DND-41 (cell line): ENCODE measurements around the gene PLEKHG1.

Experiments
- ATAC-seq: fragments of 200-7000 bp; cut with Tn5 transposase; 3 replicates; pipeline ENCODE4 v1.9.1; 2021; ENCODE audit warnings: low read depth; ENCODE audit not compliant: insufficient read depth
- DNase-seq: peaks from one replicate; pipeline ENCODE4 v3.0.0-alpha.2; 2020
- H2AFZ ChIP-seq: 2 replicates; pipeline ENCODE4 v1.6.0; 2012; ENCODE audit warnings: low read depth, low read length
- H3K27ac ChIP-seq: 2 replicates; pipeline ENCODE4 v1.5.1; 2012; ENCODE audit warnings: low read length, inconsistent platforms
- H3K27me3 ChIP-seq: fragments of 200-600 bp; sonication (generic); 2 replicates; pipeline ENCODE4 v1.6.0; 2012; ENCODE audit warnings: low read length, mild to moderate bottlenecking, inconsistent platforms; ENCODE audit not compliant: insufficient read depth, poor library complexity
- H3K36me3 ChIP-seq: 2 replicates; pipeline ENCODE4 v1.5.1; 2012; ENCODE audit warnings: low read length, inconsistent platforms; ENCODE audit not compliant: insufficient read depth
- H3K4me1 ChIP-seq: 2 replicates; pipeline ENCODE4 v1.5.1; 2012; ENCODE audit warnings: mild to moderate bottlenecking, low read length; ENCODE audit not compliant: insufficient read depth
- H3K4me2 ChIP-seq: 2 replicates; pipeline ENCODE4 v1.6.0; 2012; ENCODE audit warnings: mild to moderate bottlenecking, moderate library complexity, low read length, inconsistent platforms; ENCODE audit not compliant: insufficient read depth
- H3K4me3 ChIP-seq, 2 experiments: fragments of 200-600 bp in 1 of 2; shearing (Covaris generic) in 1 of 2; 2 replicates each; pipeline ENCODE4 v1.5.1; 2012 to 2016; ENCODE audit warnings: inconsistent platforms in 2 of 2, low read length in 2 of 2, mild to moderate bottlenecking in 2 of 2, low read depth in 1 of 2, moderate library complexity in 1 of 2
- H3K79me2 ChIP-seq: 2 replicates; pipeline ENCODE4 v1.6.0; 2012; ENCODE audit warnings: low read length, inconsistent platforms; ENCODE audit not compliant: insufficient read depth
- H3K9ac ChIP-seq: 2 replicates; pipeline ENCODE4 v1.6.0; 2012; ENCODE audit warnings: low read depth, mild to moderate bottlenecking, inconsistent platforms, low read length, moderate library complexity
- H3K9me3 ChIP-seq: 2 replicates; pipeline ENCODE4 v1.5.1; 2012; ENCODE audit warnings: low read length, moderate library complexity, mild to moderate bottlenecking, inconsistent platforms; ENCODE audit not compliant: insufficient read depth, severe bottlenecking
- H4K20me1 ChIP-seq: 2 replicates; pipeline ENCODE4 v1.6.0; 2012; ENCODE audit warnings: low read length; ENCODE audit not compliant: insufficient read depth
- CTCF ChIP-seq: IDR thresholded peaks from 2 replicates; pipeline ENCODE4 v1.5.1; 2012; ENCODE audit warnings: borderline replicate concordance, low read length, moderate library complexity, mild to moderate bottlenecking; ENCODE audit not compliant: poor library complexity, severe bottlenecking; ENCODE audit errors: extremely low read depth
- EZH2 ChIP-seq: IDR thresholded peaks from 3 replicates; pipeline ENCODE4 v1.6.1; 2012; ENCODE audit warnings: borderline replicate concordance, low read depth, mild to moderate bottlenecking, moderate library complexity, low read length, inconsistent platforms; ENCODE audit not compliant: severe bottlenecking

Gene PLEKHG1

GRCh38 chr6:150632785-150633485, 33.2 kb downstream of the PLEKHG1 start:
- Histone ChIP-seq H4K20me1 (no peaks in the 10 kb centered on the region), H3K79me2 (no peaks in the 10 kb centered on the region), H3K4me2 (no peak overlapping the region), H3K4me1 (no peaks in the 10 kb centered on the region), H3K4me3 (no peak overlapping the region), H3K36me3 (no peaks in the 10 kb centered on the region), H3K9me3 (no peaks in the 10 kb centered on the region), H3K27me3 (peaks cover 3% of the 10 kb centered on the region), H3K9ac (no peak overlapping the region), H2AFZ (no peak overlapping the region), H3K27ac (no peak overlapping the region)
- ATAC-seq (no peak), DNase-seq (no peak)
- no peak for TF ChIP-seq EZH2
- TF ChIP-seq CTCF: no peak

- Histone ChIP-seq H2AFZ (no peak overlapping the region), H3K9ac (no peak overlapping the region), H3K36me3 (no peaks in the 10 kb centered on the region), H3K79me2 (no peaks in the 10 kb centered on the region), H3K27me3 (peaks cover 6% of the 10 kb centered on the region), H3K27ac (no peak overlapping the region), H3K4me3 (no peak overlapping the region), H3K4me1 (no peaks in the 10 kb centered on the region), H3K4me2 (no peak overlapping the region), H4K20me1 (no peaks in the 10 kb centered on the region), H3K9me3 (no peaks in the 10 kb centered on the region)
- ATAC-seq: no peak
- DNase-seq: no peak
- TF ChIP-seq EZH2 (no peak), CTCF (no peak)
Measured at GRCh38 chr6:150633486-150633834, 33.8 kb downstream of the PLEKHG1 start.

- Histone ChIP-seq H3K4me3 (no peak overlapping the region), H2AFZ (no peak overlapping the region), H3K9ac (no peak overlapping the region), H3K27ac (no peak overlapping the region), H3K36me3 (no peaks in the 10 kb centered on the region), H3K9me3 (no peaks in the 10 kb centered on the region), H3K79me2 (no peaks in the 10 kb centered on the region), H3K4me2 (no peak overlapping the region), H3K27me3 (peaks cover 6% of the 10 kb centered on the region), H4K20me1 (no peaks in the 10 kb centered on the region), H3K4me1 (no peaks in the 10 kb centered on the region)
- ATAC-seq (no peak), DNase-seq (no peak)
- TF ChIP-seq EZH2 (no peak), CTCF (no peak)
Measured at GRCh38 chr6:150634176-150634963, 34.7 kb downstream of the PLEKHG1 start.
